ENCODE results near the gene RHOV. TPM values are rescaled to one million over a fixed set of nuclear protein-coding genes. Genes with fewer than 3 reads are reported as not detected.

The RHOV gene
- total and polyA plus RNA-seq, 10 of the 15 experiments (the other 5 are each of a cell fraction or from before 2014, with no cell fraction given), result 0.24 to 39.3 (median 9.3) TPM

- BruUV-seq (replicated peaks), result no TSS peak
- intact Hi-C loops (cut with micrococcal nuclease; ENCODE audit: unreplicated experiment), result no loop called here
- H3K9me3 ChIP-seq (replicated peaks; ENCODE audit: control insufficient read depth, insufficient read depth, low read length), result no peaks in the 10 kb centered on the region
- ChIA-PET SMC1A (ENCODE audit: uncharacterized antibody, unreplicated experiment) (interaction anchor here (1.1 kb wide), 1 partner anchor 48 kb away, joined by 3 read pairs; no protein-coding TSS in a partner anchor), RAD21 (ENCODE audit: unreplicated experiment) (no interaction called here), POLR2A (no interaction called here), CTCF (interaction anchor here (1.0 to 6.1 kb wide), 5 partner anchors 7 to 269 kb away, joined by 3 to 30 read pairs (median 6); no protein-coding TSS in a partner anchor)
- no peak overlapping the region for H3K4me3 ChIP-seq
- H3K27me3 ChIP-seq (replicated peaks in 1 of 2; ENCODE audit: control insufficient read depth in 2 of 2, insufficient read depth in 2 of 2, low read length in 1 of 2), result no peaks in the 10 kb centered on the region; a peak in 2 of 4 replicates
- in situ Hi-C loops (cut with MboI), result no loop called here
- no peaks in the 10 kb centered on the region for H3K4me1 ChIP-seq (ENCODE audit: control insufficient read depth, insufficient read depth, low read length)
- no peak for TF ChIP-seq ZBTB40 (IDR thresholded peaks at IDR 0.05; ENCODE audit: borderline replicate concordance)
- no peak for TF ChIP-seq ZNF687 (IDR thresholded peaks at IDR 0.05)
- no peak for TF ChIP-seq PAX5 (IDR thresholded peaks at IDR 0.05; ENCODE audit: borderline replicate concordance, low read depth, low read length)
- no peak for TF ChIP-seq SIX5 (IDR thresholded peaks at IDR 0.05; ENCODE audit: low read depth, low read length, severe bottlenecking)
- TF ChIP-seq POLR2A (IDR thresholded peaks at IDR 0.05; ENCODE audit: low read depth, low read length), result no peak
- no peak for TF ChIP-seq SIN3A (IDR thresholded peaks at IDR 0.05; ENCODE audit: low read depth, low read length)
- TF ChIP-seq HDGF (IDR thresholded peaks at IDR 0.05), result no peak
- no peak for TF ChIP-seq CHD4 (IDR thresholded peaks at IDR 0.05)
- no peak for TF ChIP-seq NR2C2 (IDR thresholded peaks at IDR 0.05; ENCODE audit: borderline replicate concordance, control insufficient read depth, insufficient read length, low read depth)
- TF ChIP-seq MEF2A (IDR thresholded peaks at IDR 0.05; ENCODE audit: insufficient read depth, low read depth, low read length), result no peak
- no peak for TF ChIP-seq MYC (IDR thresholded peaks at IDR 0.05; ENCODE audit: insufficient read depth, insufficient read length, insufficient replicate concordance, low read length, severe bottlenecking)
- TF ChIP-seq ZNF207 (IDR thresholded peaks at IDR 0.05; ENCODE audit: borderline replicate concordance), result no peak
- TF ChIP-seq CBFB (IDR thresholded peaks at IDR 0.05; ENCODE audit: low read depth), result no peak
- no peak for TF ChIP-seq SP1 (IDR thresholded peaks at IDR 0.05; ENCODE audit: low read depth, low read length)
- no peaks in the 10 kb centered on the region for H3K36me3 ChIP-seq (ENCODE audit: control insufficient read depth in 2 of 2, insufficient read depth in 2 of 2, low read length in 1 of 2)
- H3K4me2 ChIP-seq (ENCODE audit: control insufficient read depth, insufficient read depth), result no peak overlapping the region
- no peaks in the 10 kb centered on the region for H4K20me1 ChIP-seq (ENCODE audit: control insufficient read depth, insufficient read depth)
- ATAC-seq, result no peak
- no peak overlapping the region for H3K9ac ChIP-seq (ENCODE audit: control insufficient read depth, insufficient read depth, low read length)
- FAIRE-seq, result no peak
- H3K79me2 ChIP-seq (ENCODE audit: control insufficient read depth, insufficient read depth, low read length), result no peaks in the 10 kb centered on the region
- WGBS (ENCODE audit: insufficient coverage, insufficient replicate concordance, low lambda C conversion rate, missing lambda C conversion rate), result 47% methylated on average over 19 of the region's 19 CpGs
- H2AFZ ChIP-seq (ENCODE audit: control insufficient read depth, low read depth, low read length), result no peak overlapping the region
- no peak for DNase-seq (ENCODE audit: low read depth, low spot score)
- no peak overlapping the region for H3K27ac ChIP-seq (ENCODE audit: control insufficient read depth, insufficient read depth)
These were observed 44.9 kb upstream of the RHOV start for GRCh38 chr15:40918799-40919392.
